ENCODE data around the gene PABPN1L.

Gene PABPN1L

DNA sequence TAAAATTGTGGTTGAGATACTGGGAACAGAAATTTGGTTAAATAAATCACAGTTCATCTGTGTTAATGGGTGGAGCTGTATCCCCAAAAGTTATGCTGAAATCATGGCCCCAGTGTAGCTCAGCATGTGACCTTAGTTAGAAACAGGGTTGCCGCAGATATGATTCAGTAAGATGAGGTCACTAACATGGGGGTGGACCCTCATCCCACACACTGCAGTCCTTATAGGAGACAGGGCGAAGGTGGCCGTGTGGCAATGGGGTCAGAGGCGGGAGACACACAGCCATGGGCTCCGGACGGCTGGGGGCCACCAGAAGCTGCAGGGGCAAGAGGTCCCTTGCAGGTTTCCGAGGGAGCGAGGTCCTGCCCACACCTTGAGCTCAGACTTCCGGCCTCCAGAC, 20.4 kb downstream of the PABPN1L start:
- DNase-seq, result no peak

DNA sequence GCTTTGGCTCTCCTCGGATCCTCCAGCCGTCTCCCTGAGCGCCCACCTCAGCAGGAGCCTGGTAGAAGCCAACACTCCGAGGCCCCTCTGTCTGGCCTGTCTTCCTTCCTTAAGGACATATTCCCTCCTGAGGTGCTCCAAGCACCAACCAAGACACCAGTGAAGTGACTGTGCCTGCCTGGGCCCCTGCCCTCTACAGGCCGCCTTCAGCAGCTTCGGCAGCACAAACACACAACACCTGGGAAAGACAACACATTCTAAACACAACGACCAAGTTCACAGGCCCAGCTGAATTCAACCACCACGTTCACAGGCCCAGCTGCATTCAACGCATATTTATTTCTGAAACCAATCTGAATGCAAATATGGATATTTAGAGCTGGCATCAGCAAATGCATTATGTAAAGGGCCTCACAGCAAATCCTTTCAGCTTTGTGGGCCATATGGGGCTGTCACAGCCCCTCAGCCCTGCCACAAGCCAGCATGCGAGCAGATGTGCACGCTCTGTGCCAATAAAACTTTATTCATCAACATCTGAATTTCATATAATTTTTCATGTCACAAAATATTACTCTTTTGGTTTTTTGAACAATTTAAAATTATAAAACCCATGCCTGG, 21.9 kb downstream of the PABPN1L start:
- DNase-seq, result no peak

DNA sequence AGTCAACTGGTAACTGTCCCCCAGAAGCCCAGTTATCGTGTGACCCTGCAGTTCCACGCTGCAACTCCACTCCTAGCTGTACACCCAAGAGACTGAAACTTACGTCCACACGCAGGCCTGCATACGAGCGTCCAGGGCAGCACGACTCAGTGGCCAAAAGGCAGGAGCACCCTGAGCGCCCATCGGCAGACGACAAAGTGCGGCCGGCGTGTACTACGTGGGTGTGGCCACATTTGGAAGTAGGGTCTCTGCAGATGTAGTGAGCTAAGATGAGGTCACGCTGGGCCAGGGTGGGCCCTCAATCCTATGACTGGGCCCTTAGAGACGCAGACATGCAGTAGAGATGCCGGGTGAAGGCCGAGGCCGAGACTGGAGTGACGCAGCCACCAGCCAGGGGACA, 23.2 kb downstream of the PABPN1L start:
- no peak for DNase-seq

DNA sequence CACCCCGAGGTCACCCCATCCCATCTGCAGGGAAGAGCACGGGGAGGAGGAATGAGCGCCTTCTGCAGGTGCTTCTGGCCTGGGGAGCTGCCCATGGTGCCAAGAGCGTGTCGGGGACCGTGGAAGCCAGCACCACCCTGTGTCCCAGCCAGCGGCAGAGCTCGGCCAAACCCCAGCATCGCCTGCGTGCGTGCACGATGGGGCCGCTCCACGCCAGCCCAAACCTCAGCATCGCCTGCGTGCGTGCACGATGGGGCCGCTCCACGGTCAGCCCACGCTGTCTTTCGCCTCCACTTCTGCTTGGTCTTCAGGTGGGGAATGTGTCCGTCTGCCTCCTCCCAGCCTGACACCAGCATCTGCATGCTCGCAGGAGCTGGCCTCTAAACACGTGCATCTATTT, 23.7 kb downstream of the PABPN1L start:
- DNase-seq, result no peak

DNA sequence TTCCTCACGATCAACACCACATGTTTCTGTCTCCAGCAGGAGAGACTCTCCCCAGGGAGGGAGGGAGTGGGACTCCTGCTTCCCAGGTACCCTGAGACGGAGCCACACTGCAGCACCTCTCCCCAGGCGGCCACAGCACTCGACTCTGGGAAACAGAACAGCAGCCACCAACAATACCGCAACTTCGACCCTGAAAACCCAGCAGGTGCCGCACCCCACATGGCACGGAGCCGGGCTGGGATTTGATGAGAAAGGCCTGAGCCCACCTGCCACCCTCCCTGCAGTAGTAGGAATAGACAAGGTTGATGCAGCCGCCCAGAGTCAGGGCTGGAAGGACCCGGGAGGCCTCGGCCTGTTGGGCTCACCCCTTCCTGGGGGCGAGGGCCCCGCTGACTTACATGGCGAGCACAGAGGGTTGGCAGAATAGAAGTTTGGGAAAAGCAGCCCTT, 24.1 kb downstream of the PABPN1L start:
- DNase-seq, result no peak

DNA sequence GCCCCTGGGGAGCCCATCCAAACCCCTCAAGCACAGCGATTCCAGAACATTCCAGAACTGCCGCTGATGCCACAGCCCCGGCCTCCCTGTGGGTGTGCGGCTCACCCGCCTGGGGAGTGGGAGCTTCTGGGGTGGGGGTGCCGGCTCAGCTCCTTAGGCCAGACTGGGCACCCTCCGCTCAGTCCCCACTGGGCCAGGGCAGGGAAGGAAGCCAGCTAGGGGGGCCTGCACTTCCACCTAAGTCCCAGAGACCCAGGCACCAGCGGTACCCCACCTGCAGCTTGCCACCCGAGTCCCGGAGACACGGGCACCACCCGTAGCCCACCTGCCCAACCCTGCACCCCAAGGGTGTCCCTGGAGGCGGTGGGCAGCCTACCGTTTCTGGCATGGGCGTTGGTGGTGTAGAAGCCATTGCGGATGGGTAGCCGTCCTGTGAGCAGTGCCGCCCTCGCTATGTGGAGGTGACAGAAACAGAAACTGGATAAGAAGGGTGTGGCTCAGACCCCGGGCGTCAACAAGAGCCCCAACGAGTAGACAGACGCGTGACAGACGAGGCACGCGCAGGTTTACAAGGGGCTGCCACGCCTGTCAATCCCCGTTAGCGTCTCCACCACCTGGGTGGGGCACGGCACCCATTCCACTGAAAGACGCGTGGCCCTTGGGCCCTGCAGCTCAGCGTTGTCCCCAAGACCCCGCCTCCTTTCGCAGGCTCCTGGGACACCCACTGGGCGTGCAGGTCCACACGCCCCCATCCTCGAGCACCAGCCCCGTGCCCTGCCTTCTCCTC, 24.7 kb downstream of the PABPN1L start:
- no peak for DNase-seq

DNA sequence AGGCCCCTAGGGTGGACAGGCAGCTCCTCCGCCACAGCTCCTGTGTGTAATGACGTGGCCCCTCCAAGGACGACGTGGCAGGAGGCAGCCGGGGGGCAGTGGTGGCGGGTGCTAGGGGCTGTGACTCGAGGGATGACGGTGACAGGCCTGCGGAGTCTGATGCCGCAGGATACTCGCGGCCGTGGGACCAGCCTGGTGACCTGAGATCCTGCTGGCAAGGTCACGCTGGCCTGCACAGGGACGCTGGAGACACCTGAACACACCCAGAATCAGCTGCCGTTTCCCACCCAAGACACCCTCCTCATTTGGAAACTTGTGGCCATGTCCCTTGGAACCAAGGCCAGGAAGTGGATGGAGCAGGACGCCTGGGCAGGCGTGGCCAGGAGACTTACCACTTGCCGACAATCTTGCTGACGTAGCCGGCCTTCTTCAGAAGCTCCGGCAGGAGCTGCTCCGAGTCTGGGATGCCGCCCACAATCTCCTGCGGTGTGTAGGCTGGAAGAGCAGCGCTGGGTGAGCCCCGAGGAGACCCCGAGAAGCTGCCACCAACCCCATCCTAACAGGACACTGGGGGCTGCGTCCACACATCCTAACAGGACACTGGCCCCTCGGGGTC, 25.8 kb downstream of the PABPN1L start:
- DNase-seq, result no peak

DNA sequence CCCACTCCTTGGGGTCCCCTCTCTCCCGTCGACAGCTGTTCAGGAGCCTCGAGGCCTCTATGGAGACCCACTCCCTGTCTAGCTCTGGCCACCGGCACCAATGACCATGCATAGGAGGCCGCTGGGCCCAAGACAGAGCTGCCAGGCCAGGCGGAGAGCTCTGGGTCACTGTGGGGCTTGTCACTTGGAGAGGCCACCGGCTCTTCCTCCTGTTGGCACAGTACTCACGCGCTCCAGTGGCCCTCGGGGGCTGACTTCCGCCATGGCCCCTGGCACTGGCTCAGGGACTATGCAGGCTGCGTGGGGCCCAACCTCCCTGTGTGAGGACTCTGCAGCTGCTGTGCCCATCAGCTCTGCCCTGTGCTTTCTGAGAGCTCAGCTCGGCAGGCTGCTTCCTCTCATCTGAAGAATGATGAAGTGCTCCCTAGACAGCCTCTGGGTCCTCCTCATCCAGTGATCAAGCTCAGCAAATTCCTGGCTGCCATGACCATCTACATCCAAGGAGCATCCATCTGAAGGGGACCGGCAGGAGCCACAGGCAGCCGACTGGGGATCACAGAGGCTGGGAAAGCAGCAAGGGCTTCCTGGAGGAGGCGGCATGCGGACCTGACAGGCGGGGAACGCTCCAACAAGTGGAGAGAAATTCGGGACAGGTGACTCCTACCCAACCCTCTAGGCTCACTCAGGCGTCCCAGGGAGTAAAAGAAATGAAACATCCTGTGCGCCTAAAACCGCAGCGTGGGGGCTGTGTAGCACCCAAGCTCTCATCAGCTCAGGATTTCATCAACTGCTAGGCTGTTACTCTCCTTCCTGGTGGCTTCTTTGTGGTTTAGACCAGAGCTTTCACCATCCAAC, 26.5 kb downstream of the PABPN1L start:
- DNase-seq, result no peak

DNA sequence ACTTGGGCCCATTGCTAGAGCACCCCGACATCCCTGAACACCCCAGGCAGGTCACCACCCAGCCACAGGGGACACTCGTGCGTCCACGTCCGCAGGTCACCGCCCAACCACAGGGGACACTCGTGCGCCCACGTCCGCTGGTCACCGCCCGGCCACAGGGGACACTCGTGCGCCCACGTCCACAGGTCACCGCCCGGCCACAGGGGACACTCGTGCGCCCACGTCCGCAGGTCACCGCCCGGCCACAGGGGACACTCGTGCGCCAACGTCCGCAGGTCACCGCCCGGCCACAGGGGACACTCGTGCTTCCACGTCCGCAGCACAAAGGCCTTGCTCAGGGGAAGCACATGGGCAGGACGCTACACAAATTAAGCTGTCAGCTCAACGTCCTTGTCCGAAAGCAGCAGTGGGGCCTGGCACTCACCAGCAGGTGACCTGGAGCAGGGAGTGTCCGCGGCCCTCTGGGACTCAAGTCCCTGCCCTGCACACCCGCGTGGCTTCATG, 27.4 kb downstream of the PABPN1L start:
- DNase-seq, result no peak

DNA sequence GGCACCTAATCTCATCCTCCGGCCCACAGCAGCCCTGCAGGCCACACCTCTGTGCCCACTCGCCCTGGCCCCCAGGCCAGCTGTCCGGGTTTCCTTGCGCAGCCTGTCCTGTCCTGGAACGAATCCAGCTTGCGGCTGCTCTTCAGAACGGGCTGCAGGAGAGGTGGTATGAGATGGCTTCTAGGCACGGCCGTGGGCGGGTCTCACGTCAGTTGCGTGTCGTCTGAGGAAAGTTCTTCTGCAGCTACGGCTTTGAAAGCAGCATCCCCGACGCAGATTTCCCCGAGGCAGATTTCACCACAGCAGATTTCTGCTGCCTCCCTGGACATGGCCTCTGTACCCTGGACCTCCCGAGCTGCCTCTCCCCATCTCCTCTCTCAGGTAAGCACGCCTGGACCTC, 27.9 kb downstream of the PABPN1L start:
- no peak for DNase-seq

DNA sequence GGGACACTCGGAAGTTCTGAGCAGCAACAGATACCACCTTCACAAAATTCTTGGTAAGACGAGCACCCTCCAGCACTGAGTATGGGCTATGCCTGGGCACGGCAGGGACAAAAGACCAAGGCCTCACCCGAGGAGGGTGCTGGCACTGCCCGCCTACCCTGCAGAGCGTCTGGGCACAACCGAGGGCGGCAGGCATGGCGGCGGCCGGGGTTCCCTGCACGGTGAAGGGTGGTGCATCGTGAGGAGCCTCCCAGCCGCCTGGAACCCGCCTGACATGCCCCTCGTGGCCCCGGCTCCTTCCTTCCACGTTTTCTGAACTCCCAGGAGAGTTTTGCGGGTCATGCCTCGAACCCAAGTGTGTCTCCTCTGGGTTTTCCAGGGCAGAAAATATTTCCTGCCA, 28.7 kb downstream of the PABPN1L start:
- DNase-seq, result no peak

DNA sequence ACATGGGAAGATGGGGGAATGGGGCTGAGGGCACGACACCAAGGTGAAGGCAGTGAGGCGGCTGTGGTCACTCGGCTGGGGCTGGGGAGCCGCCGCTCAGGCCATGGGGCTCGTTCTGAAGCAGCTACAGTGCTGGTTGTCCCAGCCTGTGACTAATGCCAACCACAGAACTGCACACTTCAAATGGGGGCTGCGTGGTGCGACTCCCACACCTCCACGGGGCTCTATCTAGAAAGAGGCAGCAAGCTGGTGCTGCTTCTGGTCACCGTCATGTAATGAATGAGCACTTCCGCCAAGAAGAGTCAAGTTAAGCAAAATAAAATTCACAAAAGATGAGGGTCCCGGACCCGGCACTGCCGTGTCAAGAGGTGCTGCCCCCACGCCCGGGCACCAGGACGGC, 29.7 kb downstream of the PABPN1L start:
- no peak for DNase-seq

DNA sequence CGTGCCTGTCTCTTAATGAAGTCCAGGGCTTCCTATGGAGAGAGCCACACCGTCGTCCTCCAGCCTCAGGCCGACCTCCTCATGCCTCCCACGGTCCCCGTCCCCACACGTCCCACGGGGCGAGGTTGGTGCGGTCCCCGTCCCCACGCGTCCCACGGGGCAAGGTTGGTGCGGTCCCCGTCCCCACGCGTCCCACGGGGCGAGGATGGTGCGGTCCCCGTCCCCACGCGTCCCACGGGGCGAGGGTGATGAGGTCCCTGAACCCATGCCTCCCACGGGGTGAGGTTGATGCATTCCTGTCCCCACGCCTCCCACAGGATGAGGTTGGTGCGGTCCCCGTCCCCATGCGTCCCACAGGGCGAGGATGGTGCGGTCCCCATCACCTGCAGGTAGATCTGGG, 30.6 kb downstream of the PABPN1L start:
- DNase-seq, result no peak

DNA sequence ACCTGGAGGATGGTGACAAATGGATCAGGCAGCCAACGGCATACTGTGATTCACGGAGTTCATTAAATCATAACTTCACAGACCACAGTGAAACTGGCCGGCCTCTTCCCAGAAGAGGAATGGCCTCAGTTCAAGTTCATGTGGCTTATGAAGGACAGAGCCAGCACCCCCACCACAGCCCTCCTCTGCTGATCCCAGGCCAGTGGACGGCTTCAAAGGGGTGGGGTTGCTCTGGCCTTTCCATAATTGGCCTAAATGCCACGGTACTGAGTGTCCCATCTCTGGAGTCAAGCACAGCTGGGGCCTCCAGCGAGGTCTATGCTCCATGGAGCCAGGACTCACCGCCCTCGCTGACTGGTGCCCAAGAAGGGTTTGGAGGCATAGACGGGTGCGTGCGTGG, 31.1 kb downstream of the PABPN1L start:
- no peak for DNase-seq

DNA sequence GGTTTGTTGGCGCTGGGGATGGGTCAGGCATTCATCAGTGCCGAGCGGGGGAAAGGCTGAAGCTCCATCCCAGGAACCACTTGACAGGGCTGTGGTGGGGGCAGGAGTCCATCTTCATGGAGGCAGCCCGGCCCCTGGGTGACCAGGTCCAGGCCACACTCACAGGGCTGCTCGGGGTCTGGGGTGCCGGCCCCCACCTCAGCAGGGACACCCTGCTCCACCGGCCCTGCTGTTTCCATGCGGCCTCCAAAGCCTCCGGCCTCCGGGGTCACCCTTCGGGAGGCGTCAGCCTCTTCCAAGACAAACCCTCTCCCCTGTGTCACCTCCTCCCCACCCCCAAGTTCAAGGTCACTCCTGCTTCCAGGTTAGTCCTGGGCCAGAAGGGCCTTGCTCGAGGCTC, 31.8 kb downstream of the PABPN1L start:
- DNase-seq, result no peak

DNA sequence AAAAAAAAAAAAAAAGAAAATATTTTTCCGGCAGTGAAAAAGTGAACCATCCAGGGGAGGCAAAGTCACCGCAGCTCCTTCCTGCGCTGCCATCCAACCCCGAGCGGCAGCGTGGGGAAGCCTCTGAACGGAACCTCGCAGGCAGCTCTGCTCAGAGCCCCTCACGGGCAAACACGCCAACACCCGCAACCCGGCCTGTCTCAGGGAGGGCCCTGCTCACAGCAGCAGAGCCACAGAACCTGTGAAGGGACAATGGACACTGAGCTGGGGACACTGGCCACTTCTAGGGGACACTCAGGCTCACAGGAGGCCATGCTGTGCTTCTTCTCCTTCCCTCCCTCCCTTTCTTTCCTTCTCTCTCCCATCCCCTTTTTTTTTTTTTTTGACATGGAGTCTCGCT, 33.4 kb downstream of the PABPN1L start:
- no peak for DNase-seq

DNA sequence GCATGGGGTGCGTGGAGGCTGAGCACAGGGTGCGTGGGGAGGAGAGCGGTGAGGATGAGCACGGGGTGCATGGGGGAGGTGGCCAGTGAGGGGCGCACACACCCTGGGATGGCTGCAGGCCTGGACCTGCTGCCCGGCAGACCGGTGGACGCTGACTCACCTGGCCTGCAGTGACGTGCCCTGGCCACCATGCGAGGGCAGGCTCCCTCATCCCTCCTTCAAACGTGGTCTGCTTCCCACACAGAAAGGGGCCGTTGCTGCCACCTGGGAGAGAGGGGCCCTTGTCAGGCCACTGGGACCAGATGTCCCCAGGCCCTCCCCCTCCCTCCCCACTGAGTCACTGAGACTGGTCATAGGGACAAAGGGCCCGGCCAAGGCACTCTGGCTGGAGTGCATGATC, 34.6 kb downstream of the PABPN1L start:
- DNase-seq, result no peak

DNA sequence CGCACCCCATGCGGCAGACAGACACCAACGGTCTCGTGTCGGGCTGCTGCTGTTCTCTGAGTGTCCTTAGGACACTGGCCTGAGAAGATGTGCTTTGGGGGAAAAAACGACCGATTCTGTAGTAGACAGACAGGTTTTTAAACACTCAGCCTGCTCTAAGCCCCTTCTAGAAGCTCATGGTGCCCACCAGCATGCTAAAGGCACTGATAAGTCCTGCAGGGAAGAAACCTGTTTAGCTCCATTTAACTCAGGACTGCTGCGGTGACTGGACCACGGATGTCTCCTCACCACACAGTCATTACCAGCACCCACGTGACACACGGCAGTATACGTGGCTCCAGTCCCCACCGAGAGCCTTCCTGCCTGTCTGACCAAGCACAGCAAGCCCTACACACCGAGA, 35.7 kb downstream of the PABPN1L start:
- DNase-seq, result no peak

DNA sequence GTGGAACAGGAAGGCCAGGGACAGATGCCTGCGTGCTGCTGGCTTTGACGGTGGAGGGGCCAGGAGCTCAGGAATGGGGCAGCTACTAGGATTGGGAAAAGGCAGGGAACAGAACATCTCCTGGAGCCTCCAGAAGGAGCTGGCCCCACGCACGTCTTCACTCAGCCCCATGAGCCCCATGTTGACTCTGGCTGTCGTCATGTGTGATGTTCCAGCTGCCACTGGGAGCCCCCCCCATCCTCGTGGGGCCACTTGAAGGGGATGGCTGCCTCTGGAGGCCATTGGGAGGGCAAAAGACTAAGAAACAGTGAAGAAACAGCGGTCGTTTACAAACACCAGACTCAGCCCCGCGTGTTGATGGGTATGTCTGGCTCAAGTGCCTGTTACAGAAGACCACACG, 36.2 kb downstream of the PABPN1L start:
- no peak for DNase-seq

DNA sequence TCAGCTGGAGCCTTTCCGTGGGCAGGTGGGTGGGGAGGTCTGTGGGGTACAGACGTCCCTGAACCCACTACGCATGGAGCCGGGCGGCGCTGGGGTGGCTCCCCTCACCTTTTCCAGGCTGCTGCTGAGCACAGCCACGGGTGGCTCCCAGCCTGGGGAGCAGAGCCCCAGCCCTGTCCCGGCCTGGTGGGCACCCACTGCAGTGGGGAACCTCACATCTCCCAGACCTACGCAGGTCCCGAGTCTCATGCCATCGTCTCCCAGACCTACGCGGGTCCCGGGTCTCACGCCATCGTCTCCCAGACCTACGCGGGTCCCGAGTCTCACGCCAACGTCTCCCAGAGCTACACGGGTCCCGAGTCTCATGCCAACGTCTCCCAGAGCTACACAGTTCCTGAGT, 37.7 kb downstream of the PABPN1L start:
- DNase-seq, result no peak

DNA sequence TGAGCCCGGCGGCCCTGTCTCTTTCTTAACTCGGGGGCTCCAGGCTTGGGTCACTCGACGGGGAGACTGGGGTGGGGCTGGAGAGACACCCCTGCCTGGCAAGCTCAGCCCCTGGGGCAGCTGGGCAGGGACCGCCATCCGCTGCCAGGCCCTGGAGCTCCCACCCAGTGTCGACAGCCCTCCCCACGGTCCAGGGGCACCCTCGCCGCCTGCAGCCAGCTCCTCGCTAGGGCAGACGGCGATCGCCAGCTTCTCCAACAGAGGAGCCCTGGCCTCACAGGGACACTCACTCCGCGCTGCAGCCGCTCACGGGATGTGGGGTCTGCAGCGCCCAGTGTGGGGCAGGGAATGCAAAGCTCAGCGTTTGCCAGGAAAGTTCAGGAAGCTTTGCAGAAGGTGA, 38.7 kb downstream of the PABPN1L start:
- no peak for DNase-seq

DNA sequence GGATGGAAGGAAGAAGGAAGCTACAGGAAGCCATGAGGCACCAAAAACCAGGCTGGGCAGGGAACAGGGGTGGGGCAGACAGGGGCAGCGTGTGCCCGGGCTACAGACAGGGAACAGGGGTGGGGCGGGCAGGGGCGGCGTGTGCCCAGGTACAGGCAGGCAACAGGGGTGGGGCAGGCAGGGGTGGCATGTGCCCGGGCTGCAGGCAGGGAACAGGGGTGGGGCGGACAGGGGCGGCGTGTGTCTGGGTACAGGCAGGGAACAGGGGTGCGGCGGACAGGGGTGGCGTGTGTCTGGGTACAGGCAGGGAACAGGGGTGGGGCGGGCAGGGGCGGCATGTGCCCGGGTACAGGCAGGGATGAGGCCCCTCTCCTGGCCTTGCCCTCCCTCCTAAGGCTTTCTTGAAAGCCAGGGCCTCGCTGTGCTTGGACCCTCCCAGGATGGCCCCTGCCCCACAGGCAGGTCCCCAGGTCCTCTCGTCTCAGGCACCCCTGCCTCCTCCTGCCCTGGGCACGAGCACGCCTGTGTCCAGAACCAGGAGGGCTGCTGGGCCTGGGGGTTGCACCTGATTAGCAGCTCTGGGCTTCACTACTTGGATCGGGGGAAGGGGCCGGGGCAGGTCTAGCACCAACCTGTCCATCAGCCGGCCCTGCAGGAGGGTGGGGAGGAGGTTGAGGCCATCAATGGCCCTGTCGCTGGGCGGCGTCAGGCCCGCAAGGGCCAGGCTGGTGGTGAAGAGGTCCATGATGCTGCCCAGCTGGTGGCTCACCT, 40.2 kb downstream of the PABPN1L start:
- no peak for DNase-seq

All from CD4-positive, alpha-beta T cell treated with Interleukin-17A for 4 hours (primary cell).